ENCODE data around the gene TMEM167B. TPM values are rescaled to one million over a fixed set of nuclear protein-coding genes. Genes with fewer than 3 reads are reported as not detected.
"Not testable (repeated sequence)": the region's sequence is repeated elsewhere in the genome, so short reads cannot be mapped to it uniquely, and the experiment has no call there.

Gene TMEM167B
- total RNA-seq, 1 experiment from 2014 or later = 15.6 TPM

DNA sequence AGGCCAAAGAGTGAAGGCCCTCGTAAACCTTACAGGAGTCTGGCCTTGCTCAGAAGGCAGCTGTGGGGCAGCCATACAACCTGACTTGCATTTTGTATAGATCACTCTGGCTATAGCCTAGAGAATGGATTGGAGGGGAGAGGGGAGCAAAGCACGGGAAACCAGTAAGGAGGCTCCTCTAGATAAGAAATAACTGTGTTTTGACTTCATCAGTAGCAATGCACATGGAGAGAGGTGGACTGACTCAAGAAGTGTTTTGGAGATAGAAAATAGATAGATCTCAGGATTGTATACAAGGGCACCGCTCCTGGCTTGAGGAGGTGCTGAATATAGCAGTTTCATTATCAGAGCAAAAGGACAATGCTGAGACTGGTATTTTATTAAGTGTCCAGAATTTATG is 49.8 kb downstream of the TMEM167B start (continued):
- no peak for TF ChIP-seq ESRRA (CRISPR knock-in tag; IDR thresholded peaks at IDR 0.05; ENCODE audit: borderline replicate concordance)
- TF ChIP-seq STAT6 (CRISPR knock-in tag; conservative IDR thresholded peaks at IDR 0.05; ENCODE audit: low read depth) = no peak
- TF ChIP-seq IRF1 (CRISPR knock-in tag; IDR thresholded peaks at IDR 0.05) = no peak
- TF ChIP-seq, protein P1, sequence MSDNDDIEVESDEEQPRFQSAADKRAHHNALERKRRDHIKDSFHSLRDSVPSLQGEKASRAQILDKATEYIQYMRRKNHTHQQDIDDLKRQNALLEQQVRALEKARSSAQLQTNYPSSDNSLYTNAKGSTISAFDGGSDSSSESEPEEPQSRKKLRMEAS (CRISPR knock-in tag; IDR thresholded peaks at IDR 0.05) = no peak
- TF ChIP-seq, protein P2, sequence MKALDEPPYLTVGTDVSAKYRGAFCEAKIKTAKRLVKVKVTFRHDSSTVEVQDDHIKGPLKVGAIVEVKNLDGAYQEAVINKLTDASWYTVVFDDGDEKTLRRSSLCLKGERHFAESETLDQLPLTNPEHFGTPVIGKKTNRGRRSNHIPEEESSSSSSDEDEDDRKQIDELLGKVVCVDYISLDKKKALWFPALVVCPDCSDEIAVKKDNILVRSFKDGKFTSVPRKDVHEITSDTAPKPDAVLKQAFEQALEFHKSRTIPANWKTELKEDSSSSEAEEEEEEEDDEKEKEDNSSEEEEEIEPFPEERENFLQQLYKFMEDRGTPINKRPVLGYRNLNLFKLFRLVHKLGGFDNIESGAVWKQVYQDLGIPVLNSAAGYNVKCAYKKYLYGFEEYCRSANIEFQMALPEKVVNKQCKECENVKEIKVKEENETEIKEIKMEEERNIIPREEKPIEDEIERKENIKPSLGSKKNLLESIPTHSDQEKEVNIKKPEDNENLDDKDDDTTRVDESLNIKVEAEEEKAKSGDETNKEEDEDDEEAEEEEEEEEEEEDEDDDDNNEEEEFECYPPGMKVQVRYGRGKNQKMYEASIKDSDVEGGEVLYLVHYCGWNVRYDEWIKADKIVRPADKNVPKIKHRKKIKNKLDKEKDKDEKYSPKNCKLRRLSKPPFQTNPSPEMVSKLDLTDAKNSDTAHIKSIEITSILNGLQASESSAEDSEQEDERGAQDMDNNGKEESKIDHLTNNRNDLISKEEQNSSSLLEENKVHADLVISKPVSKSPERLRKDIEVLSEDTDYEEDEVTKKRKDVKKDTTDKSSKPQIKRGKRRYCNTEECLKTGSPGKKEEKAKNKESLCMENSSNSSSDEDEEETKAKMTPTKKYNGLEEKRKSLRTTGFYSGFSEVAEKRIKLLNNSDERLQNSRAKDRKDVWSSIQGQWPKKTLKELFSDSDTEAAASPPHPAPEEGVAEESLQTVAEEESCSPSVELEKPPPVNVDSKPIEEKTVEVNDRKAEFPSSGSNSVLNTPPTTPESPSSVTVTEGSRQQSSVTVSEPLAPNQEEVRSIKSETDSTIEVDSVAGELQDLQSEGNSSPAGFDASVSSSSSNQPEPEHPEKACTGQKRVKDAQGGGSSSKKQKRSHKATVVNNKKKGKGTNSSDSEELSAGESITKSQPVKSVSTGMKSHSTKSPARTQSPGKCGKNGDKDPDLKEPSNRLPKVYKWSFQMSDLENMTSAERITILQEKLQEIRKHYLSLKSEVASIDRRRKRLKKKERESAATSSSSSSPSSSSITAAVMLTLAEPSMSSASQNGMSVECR (CRISPR knock-in tag; IDR thresholded peaks at IDR 0.05; ENCODE audit: borderline replicate concordance) = no peak

DNA sequence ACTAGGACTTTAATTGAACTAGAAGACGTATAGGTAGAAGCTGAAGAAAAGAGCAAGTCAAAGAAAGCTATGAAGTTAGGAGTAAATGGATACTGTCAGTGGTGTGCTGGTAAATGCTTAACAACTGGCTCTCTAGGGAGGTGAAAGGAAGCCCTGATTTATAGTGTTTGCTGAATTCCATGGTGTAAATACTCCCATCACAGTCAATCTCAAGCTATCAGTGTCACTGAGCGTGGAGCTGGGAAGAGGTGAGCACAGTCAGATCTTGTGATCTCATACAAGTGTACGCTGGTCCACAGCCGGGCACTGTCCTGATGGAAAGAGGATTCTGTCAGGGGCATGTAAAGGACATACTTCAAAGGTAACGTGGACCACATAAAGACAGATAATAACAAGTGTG is 51.7 kb downstream of the TMEM167B start:
- TF ChIP-seq, protein P3, sequence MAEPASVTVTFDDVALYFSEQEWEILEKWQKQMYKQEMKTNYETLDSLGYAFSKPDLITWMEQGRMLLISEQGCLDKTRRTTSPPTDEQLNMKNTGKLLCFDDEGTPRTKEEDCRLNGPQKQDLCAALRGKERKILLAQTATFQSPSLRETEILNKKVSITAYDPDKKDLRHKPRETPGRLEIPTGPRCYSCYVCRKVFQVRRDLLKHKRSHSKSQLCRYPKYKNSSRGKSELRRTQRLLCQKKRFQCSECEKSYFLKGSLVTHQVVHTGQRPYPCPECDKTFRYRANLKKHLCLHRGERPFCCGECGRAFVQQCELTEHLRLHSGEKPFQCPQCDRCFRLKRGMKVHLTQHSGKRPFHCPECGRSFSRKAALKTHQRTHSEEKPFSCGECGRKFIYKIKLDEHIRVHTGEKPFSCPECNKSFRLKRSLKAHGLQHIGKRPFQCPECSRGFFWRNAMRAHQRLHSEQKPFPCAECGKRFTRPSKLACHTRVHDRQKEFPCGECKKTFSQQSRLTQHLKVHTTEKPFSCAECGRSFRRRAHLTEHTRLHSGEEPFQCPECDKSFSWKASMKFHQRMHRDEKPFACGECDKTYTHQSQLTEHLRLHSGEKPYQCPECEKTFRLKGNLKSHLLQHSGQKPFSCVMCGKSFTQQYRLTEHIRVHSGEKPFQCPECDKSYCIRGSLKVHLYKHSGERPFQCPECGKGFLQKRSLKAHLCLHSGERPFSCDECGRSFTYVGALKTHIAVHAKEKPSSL (CRISPR knock-in tag; conservative IDR thresholded peaks at IDR 0.05) = no peak
- TF ChIP-seq ATF3 (CRISPR knock-in tag; conservative IDR thresholded peaks at IDR 0.05) (no peak), USF1 (CRISPR knock-in tag; IDR thresholded peaks at IDR 0.05) (no peak), MXD4 (CRISPR knock-in tag; IDR thresholded peaks at IDR 0.05; ENCODE audit: borderline replicate concordance) (no peak), NFE2L1 (CRISPR knock-in tag; IDR thresholded peaks at IDR 0.05) (no peak), ZNF263 (CRISPR knock-in tag; IDR thresholded peaks at IDR 0.05; ENCODE audit: low read depth) (no peak)
- TF ChIP-seq, protein P4, sequence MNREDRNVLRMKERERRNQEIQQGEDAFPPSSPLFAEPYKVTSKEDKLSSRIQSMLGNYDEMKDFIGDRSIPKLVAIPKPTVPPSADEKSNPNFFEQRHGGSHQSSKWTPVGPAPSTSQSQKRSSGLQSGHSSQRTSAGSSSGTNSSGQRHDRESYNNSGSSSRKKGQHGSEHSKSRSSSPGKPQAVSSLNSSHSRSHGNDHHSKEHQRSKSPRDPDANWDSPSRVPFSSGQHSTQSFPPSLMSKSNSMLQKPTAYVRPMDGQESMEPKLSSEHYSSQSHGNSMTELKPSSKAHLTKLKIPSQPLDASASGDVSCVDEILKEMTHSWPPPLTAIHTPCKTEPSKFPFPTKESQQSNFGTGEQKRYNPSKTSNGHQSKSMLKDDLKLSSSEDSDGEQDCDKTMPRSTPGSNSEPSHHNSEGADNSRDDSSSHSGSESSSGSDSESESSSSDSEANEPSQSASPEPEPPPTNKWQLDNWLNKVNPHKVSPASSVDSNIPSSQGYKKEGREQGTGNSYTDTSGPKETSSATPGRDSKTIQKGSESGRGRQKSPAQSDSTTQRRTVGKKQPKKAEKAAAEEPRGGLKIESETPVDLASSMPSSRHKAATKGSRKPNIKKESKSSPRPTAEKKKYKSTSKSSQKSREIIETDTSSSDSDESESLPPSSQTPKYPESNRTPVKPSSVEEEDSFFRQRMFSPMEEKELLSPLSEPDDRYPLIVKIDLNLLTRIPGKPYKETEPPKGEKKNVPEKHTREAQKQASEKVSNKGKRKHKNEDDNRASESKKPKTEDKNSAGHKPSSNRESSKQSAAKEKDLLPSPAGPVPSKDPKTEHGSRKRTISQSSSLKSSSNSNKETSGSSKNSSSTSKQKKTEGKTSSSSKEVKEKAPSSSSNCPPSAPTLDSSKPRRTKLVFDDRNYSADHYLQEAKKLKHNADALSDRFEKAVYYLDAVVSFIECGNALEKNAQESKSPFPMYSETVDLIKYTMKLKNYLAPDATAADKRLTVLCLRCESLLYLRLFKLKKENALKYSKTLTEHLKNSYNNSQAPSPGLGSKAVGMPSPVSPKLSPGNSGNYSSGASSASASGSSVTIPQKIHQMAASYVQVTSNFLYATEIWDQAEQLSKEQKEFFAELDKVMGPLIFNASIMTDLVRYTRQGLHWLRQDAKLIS (CRISPR knock-in tag; IDR thresholded peaks at IDR 0.05; ENCODE audit: borderline replicate concordance) = no peak
- no peaks in the 10 kb centered on the region for H3K36me3 Mint-ChIP-seq
- no peak overlapping the region for H3K27ac Mint-ChIP-seq
- ATAC-seq (no peak), DNase-seq (ENCODE audit: low spot score) (no peak)
- no peaks in the 10 kb centered on the region for H3K4me1 Mint-ChIP-seq
- no peaks in the 10 kb centered on the region; the same call in 1 of the 2 replicates for H3K27me3 Mint-ChIP-seq (ENCODE audit: low read depth)
- no peak overlapping the region for H3K4me3 Mint-ChIP-seq
- ChIA-PET POLR2A (no interaction called here), CTCF (interaction anchor here (1.7 kb wide), 1 partner anchor 16 kb away, joined by 3 read pairs; no protein-coding TSS in a partner anchor)
- no peaks in the 10 kb centered on the region for H3K9me3 Mint-ChIP-seq

- H3K27ac Mint-ChIP-seq; POLR2A ChIA-PET; H3K9me3 Mint-ChIP-seq; H3K27me3 Mint-ChIP-seq (ENCODE audit: low read depth); H3K4me3 Mint-ChIP-seq; H3K4me1 Mint-ChIP-seq; ATAC-seq; DNase-seq (ENCODE audit: low spot score); H3K36me3 Mint-ChIP-seq: not testable (repeated sequence)
- CTCF ChIA-PET = interaction anchor here (1.0 kb wide), 1 partner anchor 59 kb away, joined by 3 read pairs; no protein-coding TSS in a partner anchor
Measured at GRCh38 chr1:109142725-109143124, 52.2 kb downstream of the TMEM167B start.
